HCT116 (cell line): ENCODE data around the gene ST14. TPM values are rescaled to one million over a fixed set of nuclear protein-coding genes. Genes with fewer than 3 reads are reported as not detected.

Source experiments
- ATAC-seq: fragments of 200-7000 bp; cut with Tn5 transposase; 2 replicates; pipeline ENCODE4 v1.9.1; 2020; ENCODE audit warnings: mild to moderate bottlenecking, moderate library complexity
- BruUV-seq: library from RNA; stranded (reverse); fragments of 400-500 nt; replicated peaks from 2 replicates; lab custom pipeline; 2021; lab: Mats Ljungman, UMichigan
- CTCF ChIA-PET: fragments of 300-600 bp; sonication (Branson Sonifier 250); formaldehyde crosslinking; loops from one replicate; lab custom pipeline; 2021; ENCODE audit warnings: antibody characterized with exemption; lab: Charles Lee
- POLR2A ChIA-PET: fragments of 300-600, 350-600 bp; sonication (Branson Sonifier 250); formaldehyde crosslinking; loops from one replicate; lab custom pipeline; 2021; ENCODE audit warnings: antibody characterized with exemption; lab: Charles Lee
- RAD21 ChIA-PET, 2 experiments: fragments of 300-600 bp; sonication (Branson Sonifier 250); formaldehyde crosslinking; loops; one replicate each; lab custom pipeline; 2023; ENCODE audit warnings: low total read pairs in 2 of 2; ENCODE audit not compliant: uncharacterized antibody in 2 of 2, unreplicated experiment in 2 of 2, low non-redundant PET in 1 of 2; lab: Charles Lee
- DNase-seq: peaks from one replicate; pipeline ENCODE4 v3.0.0-alpha.2; 2010; ENCODE audit warnings: low read depth, low spot score
- H2AFZ ChIP-seq: fragments of 200-600 bp; shearing (Covaris generic), sonication (generic); 2 replicates; pipeline ENCODE4 v1.6.1; 2017; ENCODE audit warnings: low read depth, mixed run types, mixed read lengths, antibody characterized with exemption, low read length; ENCODE audit not compliant: poor library complexity, severe bottlenecking
- H3K27ac ChIP-seq: 2 replicates; pipeline ENCODE4 v1.5.1; 2012; ENCODE audit warnings: low read depth, low read length
- H3K27me3 ChIP-seq: fragments of 200-600 bp; sonication (generic); 2 replicates; pipeline ENCODE4 v1.6.1; 2016; ENCODE audit warnings: mixed run types, low read length, mixed read lengths; ENCODE audit not compliant: insufficient read depth
- H3K36me3 ChIP-seq, 2 experiments: fragments of 200-500 bp in 1 of 2; fragments of 200-600 bp in 1 of 2; sonication (Bioruptor generic) in 1 of 2; sonication (generic) in 1 of 2; 2 replicates each; pipeline versions ENCODE4 v1.5.1 to v1.6.1; 2014 to 2016; ENCODE audit warnings: low read length in 2 of 2, inconsistent platforms in 1 of 2, mixed read lengths in 1 of 2, mixed run types in 1 of 2; ENCODE audit not compliant: insufficient read depth in 2 of 2, control insufficient read depth in 1 of 2
- H3K4me1 ChIP-seq, 2 experiments: fragments of 200-600 bp in 1 of 2; sonication (generic) in 1 of 2; 2 replicates each; pipeline versions ENCODE4 v1.5.1 to v1.6.1; 2012 to 2017; ENCODE audit warnings: low read length in 2 of 2, inconsistent platforms in 1 of 2, mild to moderate bottlenecking in 1 of 2, mixed read lengths in 1 of 2, mixed run types in 1 of 2, moderate library complexity in 1 of 2; ENCODE audit not compliant: insufficient read depth in 2 of 2, control insufficient read depth in 1 of 2
- H3K4me2 ChIP-seq: fragments of 200-600 bp; sonication (generic); 2 replicates; pipeline ENCODE4 v1.6.1; 2017; ENCODE audit warnings: mixed run types, low read length, mixed read lengths
- H3K4me3 ChIP-seq, 2 experiments: fragments of 200-600 bp in 1 of 2; sonication (generic) in 1 of 2; replicated peaks in 1 of 2; 2 replicates each; pipeline ENCODE4 v1.5.1; 2011 to 2016; ENCODE audit warnings: low read length in 2 of 2, control low read depth in 1 of 2, low read depth in 1 of 2, mild to moderate bottlenecking in 1 of 2, mixed read lengths in 1 of 2, mixed run types in 1 of 2
- H3K79me2 ChIP-seq: fragments of 200-600 bp; sonication (generic); 2 replicates; pipeline ENCODE4 v1.6.1; 2017; ENCODE audit warnings: mild to moderate bottlenecking, mixed run types, low read length, moderate library complexity, mixed read lengths; ENCODE audit not compliant: insufficient read depth
- H3K9ac ChIP-seq: fragments of 200-600 bp; sonication (generic); 2 replicates; pipeline ENCODE4 v1.6.1; 2016; ENCODE audit warnings: low read length, mixed read lengths
- H3K9me2 ChIP-seq: fragments of 200-600 bp; sonication (generic), shearing (Covaris generic); 2 replicates; pipeline ENCODE4 v1.6.1; 2017; ENCODE audit warnings: mixed run types, mild to moderate bottlenecking, moderate library complexity; ENCODE audit not compliant: insufficient read depth
- H3K9me3 ChIP-seq, 2 experiments: fragments of 200-500 bp in 1 of 2; fragments of 200-600 bp in 1 of 2; sonication (Bioruptor generic) in 1 of 2; sonication (generic) in 1 of 2; 2 replicates each; pipeline ENCODE4 v1.6.1; 2014 to 2017; ENCODE audit warnings: low read length in 2 of 2, mixed read lengths in 2 of 2, inconsistent platforms in 1 of 2, low read depth in 1 of 2, mild to moderate bottlenecking in 1 of 2, mixed run types in 1 of 2, moderate library complexity in 1 of 2; ENCODE audit not compliant: control insufficient read depth in 1 of 2, insufficient read depth in 1 of 2
- H4K20me1 ChIP-seq: fragments of 200-600 bp; sonication (generic), shearing (Covaris generic); 2 replicates; pipeline ENCODE4 v1.6.1; 2017; ENCODE audit warnings: mixed run types, mild to moderate bottlenecking, moderate library complexity; ENCODE audit not compliant: insufficient read depth
- ELF1 ChIP-seq: IDR thresholded peaks from 2 replicates; pipeline ENCODE4 v1.6.1; 2012; ENCODE audit warnings: low read depth, borderline replicate concordance
- EZH2 ChIP-seq: fragments of 200-600 bp; sonication (generic); IDR thresholded peaks from 2 replicates; pipeline ENCODE4 v1.6.1; 2017; ENCODE audit warnings: antibody characterized with exemption, mixed run types
- RAD21 ChIP-seq: IDR thresholded peaks from 2 replicates; pipeline ENCODE4 v1.6.1; 2012; ENCODE audit warnings: low read depth, mild to moderate bottlenecking
- SIN3A ChIP-seq: IDR thresholded peaks from 2 replicates; pipeline ENCODE4 v1.6.1; 2012; ENCODE audit warnings: low read depth
- SP1 ChIP-seq: IDR thresholded peaks from 2 replicates; pipeline ENCODE4 v1.6.1; 2012; ENCODE audit warnings: low read depth
- SRF ChIP-seq: IDR thresholded peaks from 2 replicates; pipeline ENCODE4 v1.6.1; 2012; ENCODE audit warnings: low read depth
- YY1 ChIP-seq: IDR thresholded peaks from 2 replicates; pipeline ENCODE4 v1.6.1; 2011; ENCODE audit warnings: low read length, low read depth, moderate library complexity, mild to moderate bottlenecking; ENCODE audit not compliant: insufficient replicate concordance; ENCODE audit errors: extremely low read depth
- ZNF274 ChIP-seq: fragments of 200-500 bp; sonication (Bioruptor generic); IDR thresholded peaks from 2 replicates; pipeline ENCODE4 v1.6.1; 2014; ENCODE audit warnings: mild to moderate bottlenecking, low read depth, low read length, inconsistent platforms
- intact Hi-C: fragments of 100-400 bp; cut with micrococcal nuclease; formaldehyde crosslinking; loops from 2 replicates; pipeline ENCODE4 v1.10.0; 2022
- total RNA-seq: library from RNA; stranded (reverse); gene quantifications from one replicate; pipeline ENCODE4 v1.2.1, GENCODE V29; 2021; ENCODE audit not compliant: unreplicated experiment
- TF ChIP-seq, protein P1 (sequence below), 3 experiments: fragments of 200-600 bp in 1 of 3; sonication (generic) in 1 of 3; IDR thresholded peaks in 2 of 3; conservative IDR thresholded peaks in 1 of 3; 2 replicates each; pipeline ENCODE4 v1.5.1; 2012 to 2017; ENCODE audit warnings: low read depth in 2 of 3, low read length in 2 of 3, antibody characterized with exemption in 1 of 3, borderline replicate concordance in 1 of 3, control low read depth in 1 of 3, mild to moderate bottlenecking in 1 of 3, mixed read lengths in 1 of 3, mixed run types in 1 of 3, moderate library complexity in 1 of 3; ENCODE audit not compliant: insufficient read depth in 1 of 3
- TF ChIP-seq, protein P2 (sequence below): IDR thresholded peaks from 2 replicates; pipeline ENCODE4 v1.6.1; 2012
- TF ChIP-seq, protein P3 (sequence below): IDR thresholded peaks from 2 replicates; pipeline ENCODE4 v1.6.1; 2012; ENCODE audit warnings: low read depth

The ST14 gene
- total RNA-seq, 1 experiment from 2014 or later, result 107 TPM

DNA sequence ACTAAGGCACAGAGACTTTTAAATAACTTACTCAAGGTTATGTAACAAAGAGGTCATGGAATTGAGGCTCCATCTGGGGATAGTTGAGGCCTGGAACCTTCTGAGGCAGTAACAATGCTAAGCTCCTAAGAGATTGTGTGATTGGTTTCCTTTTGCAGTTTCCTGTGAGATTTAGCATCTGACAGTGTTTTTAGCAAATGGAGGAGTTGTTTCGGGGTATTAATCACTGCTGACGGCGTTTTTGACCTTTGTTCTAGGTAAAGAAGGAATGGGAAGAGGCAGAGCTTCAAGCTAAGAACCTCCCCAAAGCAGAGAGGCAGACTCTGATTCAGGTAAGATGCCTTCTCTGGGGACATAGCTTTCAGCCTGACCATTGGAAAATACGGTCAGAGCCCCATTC is 32.1 kb upstream of the ST14 start:
- no peak for DNase-seq
- Histone ChIP-seq H2AFZ (no peak overlapping the region), H3K79me2 (peaks cover 6% of the 10 kb centered on the region; the same call in 1 of the 2 replicates), H3K4me3 (no peak overlapping the region), H3K27ac (no peak overlapping the region), H3K36me3 (peaks cover 29 to 37% of the 10 kb centered on the region in 2 experiments; a peak in 3 of 4 replicates), H3K27me3 (no peaks in the 10 kb centered on the region), H3K9me2 (no peaks in the 10 kb centered on the region), H3K4me2 (no peak overlapping the region), H3K4me1 (peaks cover 4 to 25% of the 10 kb centered on the region in 2 experiments), H4K20me1 (no peaks in the 10 kb centered on the region), H3K9ac (no peak overlapping the region), H3K9me3 (no peaks in the 10 kb centered on the region)
- intact Hi-C loops, result no loop called here
- ChIA-PET CTCF (interaction anchor here (1.8 kb wide), 1 partner anchor 18 kb away, joined by 5 read pairs; no protein-coding TSS in a partner anchor), POLR2A (no interaction called here), RAD21 (no interaction called here)
- ATAC-seq, result no peak
- BruUV-seq, result no TSS peak
- TF ChIP-seq SRF (no peak), RAD21 (no peak), EZH2 (no peak), ZNF274 (no peak), ELF1 (no peak)
- TF ChIP-seq, protein P1, sequence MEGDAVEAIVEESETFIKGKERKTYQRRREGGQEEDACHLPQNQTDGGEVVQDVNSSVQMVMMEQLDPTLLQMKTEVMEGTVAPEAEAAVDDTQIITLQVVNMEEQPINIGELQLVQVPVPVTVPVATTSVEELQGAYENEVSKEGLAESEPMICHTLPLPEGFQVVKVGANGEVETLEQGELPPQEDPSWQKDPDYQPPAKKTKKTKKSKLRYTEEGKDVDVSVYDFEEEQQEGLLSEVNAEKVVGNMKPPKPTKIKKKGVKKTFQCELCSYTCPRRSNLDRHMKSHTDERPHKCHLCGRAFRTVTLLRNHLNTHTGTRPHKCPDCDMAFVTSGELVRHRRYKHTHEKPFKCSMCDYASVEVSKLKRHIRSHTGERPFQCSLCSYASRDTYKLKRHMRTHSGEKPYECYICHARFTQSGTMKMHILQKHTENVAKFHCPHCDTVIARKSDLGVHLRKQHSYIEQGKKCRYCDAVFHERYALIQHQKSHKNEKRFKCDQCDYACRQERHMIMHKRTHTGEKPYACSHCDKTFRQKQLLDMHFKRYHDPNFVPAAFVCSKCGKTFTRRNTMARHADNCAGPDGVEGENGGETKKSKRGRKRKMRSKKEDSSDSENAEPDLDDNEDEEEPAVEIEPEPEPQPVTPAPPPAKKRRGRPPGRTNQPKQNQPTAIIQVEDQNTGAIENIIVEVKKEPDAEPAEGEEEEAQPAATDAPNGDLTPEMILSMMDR (IDR thresholded peaks at IDR 0.05 in 2 of 3, conservative IDR thresholded peaks at IDR 0.05 in 1 of 3; ENCODE audit: borderline replicate concordance in 1 of 3, insufficient read depth in 1 of 3, low read depth in 2 of 3, low read length in 2 of 3), result no peak
- TF ChIP-seq, protein P2, sequence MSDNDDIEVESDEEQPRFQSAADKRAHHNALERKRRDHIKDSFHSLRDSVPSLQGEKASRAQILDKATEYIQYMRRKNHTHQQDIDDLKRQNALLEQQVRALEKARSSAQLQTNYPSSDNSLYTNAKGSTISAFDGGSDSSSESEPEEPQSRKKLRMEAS, result no peak

DNA sequence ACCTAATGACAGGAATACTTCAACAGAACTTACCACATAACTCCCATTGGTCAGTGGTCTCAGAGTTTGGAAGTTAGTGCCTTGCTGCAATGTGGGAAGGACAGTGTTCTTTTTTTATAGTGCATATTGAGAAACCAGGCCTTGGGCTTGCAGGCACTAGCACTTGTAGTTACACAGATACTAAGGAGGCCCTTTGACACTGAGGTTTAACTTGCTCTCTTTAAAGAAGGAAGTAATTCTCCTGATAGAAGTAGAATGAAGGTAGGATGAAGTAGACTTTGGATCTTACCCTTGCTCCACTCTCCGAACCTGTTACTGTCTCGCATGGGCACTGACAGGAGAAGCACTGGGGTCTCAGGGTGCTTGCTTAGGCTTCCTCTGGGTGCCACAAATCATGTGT is 31.0 kb upstream of the ST14 start:
- ChIA-PET POLR2A (no interaction called here), RAD21 (no interaction called here), CTCF (interaction anchor here (4.7 kb wide), 1 partner anchor 137 kb away, joined by 70 read pairs; no protein-coding TSS in a partner anchor)
- Histone ChIP-seq H3K9me2 (no peaks in the 10 kb centered on the region), H3K27ac (no peak overlapping the region), H4K20me1 (no peaks in the 10 kb centered on the region), H3K27me3 (no peaks in the 10 kb centered on the region), H3K4me3 (no peak overlapping the region), H3K9ac (no peak overlapping the region), H3K79me2 (peaks cover 6% of the 10 kb centered on the region; the same call in 1 of the 2 replicates), H3K4me2 (no peak overlapping the region), H2AFZ (no peak overlapping the region), H3K36me3 (peaks cover 32 to 37% of the 10 kb centered on the region in 2 experiments; a peak in 3 of 4 replicates), H3K4me1 (peaks cover 4 to 14% of the 10 kb centered on the region in 2 experiments), H3K9me3 (no peaks in the 10 kb centered on the region)
- ATAC-seq (no peak), DNase-seq (no peak)
- BruUV-seq, result no TSS peak
- intact Hi-C loops, result no loop called here
- TF ChIP-seq, protein P3, sequence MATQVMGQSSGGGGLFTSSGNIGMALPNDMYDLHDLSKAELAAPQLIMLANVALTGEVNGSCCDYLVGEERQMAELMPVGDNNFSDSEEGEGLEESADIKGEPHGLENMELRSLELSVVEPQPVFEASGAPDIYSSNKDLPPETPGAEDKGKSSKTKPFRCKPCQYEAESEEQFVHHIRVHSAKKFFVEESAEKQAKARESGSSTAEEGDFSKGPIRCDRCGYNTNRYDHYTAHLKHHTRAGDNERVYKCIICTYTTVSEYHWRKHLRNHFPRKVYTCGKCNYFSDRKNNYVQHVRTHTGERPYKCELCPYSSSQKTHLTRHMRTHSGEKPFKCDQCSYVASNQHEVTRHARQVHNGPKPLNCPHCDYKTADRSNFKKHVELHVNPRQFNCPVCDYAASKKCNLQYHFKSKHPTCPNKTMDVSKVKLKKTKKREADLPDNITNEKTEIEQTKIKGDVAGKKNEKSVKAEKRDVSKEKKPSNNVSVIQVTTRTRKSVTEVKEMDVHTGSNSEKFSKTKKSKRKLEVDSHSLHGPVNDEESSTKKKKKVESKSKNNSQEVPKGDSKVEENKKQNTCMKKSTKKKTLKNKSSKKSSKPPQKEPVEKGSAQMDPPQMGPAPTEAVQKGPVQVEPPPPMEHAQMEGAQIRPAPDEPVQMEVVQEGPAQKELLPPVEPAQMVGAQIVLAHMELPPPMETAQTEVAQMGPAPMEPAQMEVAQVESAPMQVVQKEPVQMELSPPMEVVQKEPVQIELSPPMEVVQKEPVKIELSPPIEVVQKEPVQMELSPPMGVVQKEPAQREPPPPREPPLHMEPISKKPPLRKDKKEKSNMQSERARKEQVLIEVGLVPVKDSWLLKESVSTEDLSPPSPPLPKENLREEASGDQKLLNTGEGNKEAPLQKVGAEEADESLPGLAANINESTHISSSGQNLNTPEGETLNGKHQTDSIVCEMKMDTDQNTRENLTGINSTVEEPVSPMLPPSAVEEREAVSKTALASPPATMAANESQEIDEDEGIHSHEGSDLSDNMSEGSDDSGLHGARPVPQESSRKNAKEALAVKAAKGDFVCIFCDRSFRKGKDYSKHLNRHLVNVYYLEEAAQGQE, result no peak
- TF ChIP-seq SIN3A (no peak), SP1 (no peak), YY1 (no peak), ELF1 (no peak)
- TF ChIP-seq, protein P1 (IDR thresholded peaks at IDR 0.05 in 2 of 3, conservative IDR thresholded peaks at IDR 0.05 in 1 of 3; ENCODE audit: borderline replicate concordance in 1 of 3, insufficient read depth in 1 of 3, low read depth in 2 of 3, low read length in 2 of 3), result no peak
